ENCODE measurements around the gene RRAS. TPM values are rescaled to one million over a fixed set of nuclear protein-coding genes. Genes with fewer than 3 reads are reported as not detected.
"Not testable (repeated sequence)": the region's sequence is repeated elsewhere in the genome, so short reads cannot be mapped to it uniquely, and the experiment has no call there.

RRAS gene
- total and polyA plus RNA-seq, 7 donors = 22.6 to 57.0 (median 48.4) TPM

DNA sequence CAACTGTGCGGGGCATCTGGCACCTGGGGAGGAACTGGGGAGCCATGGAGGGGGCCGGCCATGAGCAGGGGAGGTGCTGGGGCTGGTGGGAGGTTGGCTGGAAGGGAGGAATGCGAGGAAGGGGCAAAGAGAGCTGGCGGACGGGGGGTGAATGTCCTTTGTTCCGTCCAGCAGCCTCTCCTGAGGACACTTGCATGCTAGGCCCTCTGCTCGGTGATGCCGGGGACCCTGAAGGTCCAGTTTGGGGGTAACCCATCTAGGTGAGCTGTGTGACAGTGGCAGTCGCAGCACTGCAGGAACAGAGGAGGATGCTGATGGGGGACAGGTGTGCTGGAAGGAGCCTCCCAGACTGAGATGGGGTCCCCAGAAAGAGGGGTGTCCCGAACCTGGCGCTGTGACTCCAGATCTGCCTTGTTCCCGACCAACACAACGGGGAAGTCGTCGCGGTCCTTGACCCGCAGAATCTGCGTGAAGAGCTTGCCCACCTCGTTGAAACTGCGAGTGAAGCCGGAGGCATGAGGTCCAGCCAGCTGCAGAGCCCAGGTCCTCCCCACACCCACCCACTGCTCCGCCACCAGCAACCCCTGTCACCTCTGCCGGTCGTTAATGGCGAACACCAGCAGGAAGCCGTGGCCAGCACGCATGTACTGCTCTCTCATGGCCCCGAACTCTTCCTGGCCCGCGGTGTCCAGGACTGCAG is 3.6 kb downstream of the RRAS start:
- ATAC-seq (no peak), DNase-seq (no peak)
- intact Hi-C loops (cut with DNase I) = loop anchor here (5.0 kb wide), 1 partner anchor 44 kb away; the partner anchor contains the start of gene PRR12 (in 2 of the 2)
- Histone ChIP-seq H3K27me3 (ENCODE audit: insufficient read depth in 3 of 3, low read length in 2 of 3) (peaks cover 0 to 4% (median 0%) of the 10 kb centered on the region in 3 donors), H3K9me3 (no peaks in the 10 kb centered on the region), H3K4me3 (no peak overlapping the region), H3K4me1 (peaks cover 14% of the 10 kb centered on the region), H3K36me3 (ENCODE audit: insufficient read depth in 1 of 2, low read depth in 1 of 2) (peaks cover 0 to 11% of the 10 kb centered on the region in 2 donors), H3K27ac (no peak overlapping the region)
- 61 to 70% (median 68%) methylated on average over 28 to 30 of the region's 30 CpGs for WGBS, 3 donors
- TF ChIP-seq, protein P1, sequence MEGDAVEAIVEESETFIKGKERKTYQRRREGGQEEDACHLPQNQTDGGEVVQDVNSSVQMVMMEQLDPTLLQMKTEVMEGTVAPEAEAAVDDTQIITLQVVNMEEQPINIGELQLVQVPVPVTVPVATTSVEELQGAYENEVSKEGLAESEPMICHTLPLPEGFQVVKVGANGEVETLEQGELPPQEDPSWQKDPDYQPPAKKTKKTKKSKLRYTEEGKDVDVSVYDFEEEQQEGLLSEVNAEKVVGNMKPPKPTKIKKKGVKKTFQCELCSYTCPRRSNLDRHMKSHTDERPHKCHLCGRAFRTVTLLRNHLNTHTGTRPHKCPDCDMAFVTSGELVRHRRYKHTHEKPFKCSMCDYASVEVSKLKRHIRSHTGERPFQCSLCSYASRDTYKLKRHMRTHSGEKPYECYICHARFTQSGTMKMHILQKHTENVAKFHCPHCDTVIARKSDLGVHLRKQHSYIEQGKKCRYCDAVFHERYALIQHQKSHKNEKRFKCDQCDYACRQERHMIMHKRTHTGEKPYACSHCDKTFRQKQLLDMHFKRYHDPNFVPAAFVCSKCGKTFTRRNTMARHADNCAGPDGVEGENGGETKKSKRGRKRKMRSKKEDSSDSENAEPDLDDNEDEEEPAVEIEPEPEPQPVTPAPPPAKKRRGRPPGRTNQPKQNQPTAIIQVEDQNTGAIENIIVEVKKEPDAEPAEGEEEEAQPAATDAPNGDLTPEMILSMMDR (IDR thresholded peaks at IDR 0.05) = no peak

DNA sequence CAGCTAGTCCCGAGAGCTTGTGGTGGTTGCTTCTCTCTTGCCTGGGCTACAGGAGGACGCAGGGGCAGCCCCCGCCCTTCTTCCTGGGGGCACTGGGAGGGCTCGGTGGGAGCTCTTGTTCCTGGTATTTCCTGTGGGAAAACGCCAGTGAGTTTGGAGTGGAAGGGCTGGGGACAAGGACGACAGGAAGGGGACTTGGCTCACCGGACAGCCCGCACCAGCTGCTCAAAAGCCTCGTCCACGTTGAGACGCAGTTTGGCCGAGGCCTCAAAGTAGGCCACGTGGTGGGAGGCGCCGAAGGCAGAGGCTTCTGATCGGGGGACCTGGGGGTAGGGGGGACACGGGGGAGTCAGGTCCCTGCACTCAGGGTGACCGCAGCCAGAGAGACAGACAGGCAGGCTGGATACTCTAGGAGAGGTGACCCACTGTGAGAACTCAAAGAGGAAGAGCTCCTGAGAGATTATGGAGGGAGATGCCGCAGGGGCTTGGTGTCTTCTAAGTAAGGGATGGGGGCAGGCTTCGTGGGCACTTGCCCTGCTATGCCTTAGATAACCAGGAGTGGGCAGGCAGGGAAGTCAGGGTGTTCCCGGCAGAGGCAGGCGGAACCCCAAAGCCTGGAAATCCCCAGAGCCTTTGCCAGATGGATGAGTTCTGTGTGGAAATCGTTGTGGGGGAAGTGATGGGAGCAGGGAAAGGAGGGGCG is 4.3 kb downstream of the RRAS start:
- TF ChIP-seq, protein P1 (IDR thresholded peaks at IDR 0.05) = no peak
- no peaks in the 10 kb centered on the region for H3K9me3 ChIP-seq
- peaks cover 0 to 4% (median 0%) of the 10 kb centered on the region in 3 donors for H3K27me3 ChIP-seq (ENCODE audit: insufficient read depth in 3 of 3, low read length in 2 of 3)
- H3K27ac ChIP-seq = peak overlapping the region; percentile 2
- 30 to 52% (median 36%) methylated on average over 22 to 24 of the region's 24 CpGs for WGBS, 3 donors
- peaks cover 0 to 11% of the 10 kb centered on the region in 2 donors for H3K36me3 ChIP-seq (ENCODE audit: insufficient read depth in 1 of 2, low read depth in 1 of 2)
- intact Hi-C loops (cut with DNase I) = loop anchor here (5.0 kb wide), 1 partner anchor 43 kb away; the partner anchor contains the start of gene PRR12 (in 2 of the 2)
- peaks cover 14% of the 10 kb centered on the region for H3K4me1 ChIP-seq
- DNase-seq = no peak
- H3K4me3 ChIP-seq = no peak overlapping the region
- no peak for ATAC-seq

GRCh38 chr19:49633273-49633672 is 6.7 kb downstream of the RRAS start:
- ATAC-seq; H3K27me3 ChIP-seq (ENCODE audit: insufficient read depth in 3 of 3, low read length in 2 of 3); H3K4me3 ChIP-seq; H3K27ac ChIP-seq; intact Hi-C loops (cut with DNase I); H3K9me3 ChIP-seq; DNase-seq; H3K4me1 ChIP-seq: not testable (repeated sequence)
- WGBS, 3 donors = 53 to 72% (median 60%) methylated on average over 9 of the region's 9 CpGs
- peaks cover 0 to 11% of the 10 kb centered on the region in 2 donors for H3K36me3 ChIP-seq (ENCODE audit: insufficient read depth in 1 of 2, low read depth in 1 of 2)

- H3K4me1 ChIP-seq = no peaks in the 10 kb centered on the region
- H3K27me3 ChIP-seq (ENCODE audit: insufficient read depth in 3 of 3, low read length in 2 of 3) = peaks cover 0 to 4% (median 0%) of the 10 kb centered on the region in 3 donors
- DNase-seq (no peak), ATAC-seq (no peak)
- TF ChIP-seq, protein P1 (IDR thresholded peaks at IDR 0.05) = no peak
- intact Hi-C loops (cut with DNase I) = no loop called here
- no peak overlapping the region for H3K27ac ChIP-seq
- no peak overlapping the region for H3K4me3 ChIP-seq
- WGBS, 3 donors = 87 to 95% (median 92%) methylated on average over 5 of the region's 5 CpGs
- H3K36me3 ChIP-seq (ENCODE audit: insufficient read depth in 1 of 2, low read depth in 1 of 2) = peaks cover 0 to 11% of the 10 kb centered on the region in 2 donors
- H3K9me3 ChIP-seq = no peaks in the 10 kb centered on the region
Observed at GRCh38 chr19:49632576-49632975, 7.4 kb downstream of the RRAS start.

DNA sequence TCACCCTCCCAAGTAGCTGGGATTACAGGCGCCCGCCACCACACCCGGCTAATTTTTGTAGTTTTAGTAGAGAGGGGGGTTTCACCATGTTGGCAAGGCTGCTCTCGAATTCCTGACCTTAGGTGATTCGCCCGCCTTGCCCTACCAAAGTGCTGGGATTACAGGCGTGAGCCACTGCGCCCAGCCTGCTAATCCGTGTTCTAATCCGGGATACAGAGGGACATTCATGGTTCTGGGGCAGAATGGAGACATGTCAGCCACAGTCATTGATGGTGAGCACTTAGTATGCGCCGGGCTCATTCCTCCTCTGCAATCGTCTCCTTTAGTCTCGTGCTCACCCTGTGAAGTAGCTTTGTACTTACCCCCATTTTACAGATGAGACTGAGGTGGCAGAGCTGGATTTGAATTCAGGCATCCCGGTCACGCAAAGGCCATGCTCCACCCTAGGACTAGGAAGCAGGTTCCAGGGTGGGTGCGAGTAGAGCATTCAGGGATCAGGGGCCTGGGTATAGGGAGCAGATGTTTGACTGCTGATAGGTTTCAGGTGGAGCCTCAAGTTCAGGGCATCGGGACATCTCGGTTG is 8.2 kb downstream of the RRAS start:
- no peak overlapping the region for H3K27ac ChIP-seq
- 83 to 85% (median 84%) methylated on average over 19 of the region's 19 CpGs for WGBS, 3 donors
- H3K4me1 ChIP-seq = no peaks in the 10 kb centered on the region
- TF ChIP-seq, protein P1 (IDR thresholded peaks at IDR 0.05) = no peak
- peak in 1 of 4 donors; percentile 10 for ATAC-seq
- H3K9me3 ChIP-seq = no peaks in the 10 kb centered on the region
- peaks cover 0 to 4% (median 0%) of the 10 kb centered on the region in 3 donors for H3K27me3 ChIP-seq (ENCODE audit: insufficient read depth in 3 of 3, low read length in 2 of 3)
- DNase-seq = no peak
- intact Hi-C loops (cut with DNase I) = no loop called here
- H3K36me3 ChIP-seq (ENCODE audit: insufficient read depth in 1 of 2, low read depth in 1 of 2) = peaks cover 0 to 16% of the 10 kb centered on the region in 2 donors
- H3K4me3 ChIP-seq = no peak overlapping the region
